MCF 10A (cell line): ENCODE measurements around the gene SLC22A4. TPM values are rescaled to one million over a fixed set of nuclear protein-coding genes. Genes with fewer than 3 reads are reported as not detected.

Experiments
- BruUV-seq: library from RNA; stranded (reverse); fragments of 400-500 nt; replicated peaks from 2 replicates; lab custom pipeline; 2021; lab: Mats Ljungman, UMichigan
- CTCF ChIA-PET: fragments of 300-600 bp; sonication (Branson Sonifier 250); formaldehyde crosslinking; extraction: SDS; loops from one replicate; lab custom pipeline; 2021; ENCODE audit warnings: antibody characterized with exemption, inconsistent platforms; lab: Yijun Ruan, JAX
- POLR2A ChIA-PET: fragments of 300-600, 350-650 bp; sonication (Branson Sonifier 250); formaldehyde crosslinking; extraction: SDS; loops from one replicate; lab custom pipeline; 2020; ENCODE audit warnings: antibody characterized with exemption, inconsistent platforms; lab: Yijun Ruan, JAX
- DNase-seq: peaks from one replicate; pipeline ENCODE4 v3.0.0-alpha.2; 2018; ENCODE audit not compliant: unreplicated experiment
- H3K27ac Mint-ChIP-seq: one replicate; pipeline ENCODE4 v1.8.0; 2022; ENCODE audit warnings: mild to moderate bottlenecking, low read depth, mixed read lengths; ENCODE audit not compliant: unreplicated experiment
- H3K27me3 Mint-ChIP-seq: one replicate; pipeline ENCODE4 v1.8.0; 2022; ENCODE audit warnings: mixed read lengths; ENCODE audit not compliant: insufficient read depth, unreplicated experiment
- H3K36me3 Mint-ChIP-seq: one replicate; pipeline ENCODE4 v1.8.0; 2022; ENCODE audit warnings: mild to moderate bottlenecking, moderate library complexity, mixed read lengths; ENCODE audit not compliant: insufficient read depth, unreplicated experiment
- H3K4me1 Mint-ChIP-seq: one replicate; pipeline ENCODE4 v1.8.0; 2022; ENCODE audit warnings: mixed read lengths; ENCODE audit not compliant: insufficient read depth, unreplicated experiment
- H3K4me3 Mint-ChIP-seq: one replicate; pipeline ENCODE4 v1.8.0; 2022; ENCODE audit warnings: mild to moderate bottlenecking, moderate library complexity, mixed read lengths; ENCODE audit not compliant: unreplicated experiment
- H3K9me3 Mint-ChIP-seq: one replicate; pipeline ENCODE4 v1.8.0; 2022; ENCODE audit warnings: mixed read lengths; ENCODE audit not compliant: unreplicated experiment
- intact Hi-C: fragments of 100-400 bp; cut with micrococcal nuclease; formaldehyde crosslinking; loops from 2 replicates; pipeline ENCODE4 v1.14.1; 2022
- total RNA-seq: library from RNA; stranded (reverse); gene quantifications from 2 replicates; pipeline ENCODE4 v1.2.3, GENCODE V29; 2022
- TF ChIP-seq, protein P1 (sequence below): fragments of 200-600 bp; IDR thresholded peaks from one replicate; pipeline ENCODE4 v1.8.0; 2022; ENCODE audit warnings: antibody characterized with exemption, mild to moderate bottlenecking; ENCODE audit not compliant: unreplicated experiment

Gene SLC22A4
- total RNA-seq, 1 experiment from 2014 or later = 17.5 TPM

DNA sequence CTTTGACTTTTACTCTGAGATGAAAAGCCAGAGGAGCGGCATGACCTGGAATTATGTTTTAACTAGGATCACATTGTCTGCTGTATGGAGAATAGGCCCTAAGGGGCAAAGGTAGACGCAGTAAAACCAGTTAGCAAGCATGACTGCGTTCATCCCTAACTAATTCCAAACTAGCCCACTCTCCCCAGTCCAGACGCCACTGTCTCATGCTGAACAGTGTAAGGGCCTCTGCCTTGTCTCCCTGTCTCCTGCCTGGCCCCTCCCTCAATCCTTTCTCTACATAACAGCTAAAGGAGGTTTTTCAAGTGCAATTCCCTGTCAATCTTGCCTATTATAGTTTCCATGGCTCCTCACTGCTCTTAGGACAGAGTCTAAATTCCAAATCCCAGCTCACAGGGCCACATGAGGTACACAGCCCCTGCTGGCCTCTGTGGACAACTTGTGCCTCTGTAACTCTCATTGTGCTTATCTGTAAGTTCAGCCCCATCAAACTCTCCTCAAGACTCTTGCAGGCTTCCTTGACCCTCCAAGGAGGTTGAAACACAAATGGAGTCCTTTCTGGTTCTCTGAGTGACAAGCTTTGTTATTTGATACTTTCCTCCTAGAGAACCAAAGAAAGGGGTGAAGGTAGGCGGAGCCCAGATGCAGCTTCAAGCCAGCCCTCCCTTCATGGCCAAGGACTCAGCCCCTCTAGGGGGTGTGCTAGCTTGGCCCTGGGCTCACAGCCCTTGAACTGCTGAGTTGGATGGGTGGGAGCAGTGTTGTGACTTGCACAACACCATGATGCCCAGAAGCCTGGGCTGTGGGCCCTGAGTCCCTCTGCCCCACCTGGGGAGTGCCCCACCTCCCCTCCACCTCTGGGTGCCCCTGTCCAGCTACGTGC, 16.0 kb upstream of the SLC22A4 start:
- no peak overlapping the region for H3K27ac Mint-ChIP-seq
- POLR2A ChIA-PET = interaction anchor here (0.6 to 2.2 kb wide), 4 partner anchors 8 to 40 kb away, joined by 3 to 10 read pairs (median 6); partner anchors contain the start of gene SLC22A4
- intact Hi-C loops = no loop called here
- H3K4me3 Mint-ChIP-seq = no peak overlapping the region
- H3K36me3 Mint-ChIP-seq = peaks cover 19% of the 10 kb centered on the region
- no peaks in the 10 kb centered on the region for H3K9me3 Mint-ChIP-seq
- peaks cover 10% of the 10 kb centered on the region for H3K27me3 Mint-ChIP-seq
- BruUV-seq = no TSS peak
- no peak for DNase-seq
- TF ChIP-seq, protein P1, sequence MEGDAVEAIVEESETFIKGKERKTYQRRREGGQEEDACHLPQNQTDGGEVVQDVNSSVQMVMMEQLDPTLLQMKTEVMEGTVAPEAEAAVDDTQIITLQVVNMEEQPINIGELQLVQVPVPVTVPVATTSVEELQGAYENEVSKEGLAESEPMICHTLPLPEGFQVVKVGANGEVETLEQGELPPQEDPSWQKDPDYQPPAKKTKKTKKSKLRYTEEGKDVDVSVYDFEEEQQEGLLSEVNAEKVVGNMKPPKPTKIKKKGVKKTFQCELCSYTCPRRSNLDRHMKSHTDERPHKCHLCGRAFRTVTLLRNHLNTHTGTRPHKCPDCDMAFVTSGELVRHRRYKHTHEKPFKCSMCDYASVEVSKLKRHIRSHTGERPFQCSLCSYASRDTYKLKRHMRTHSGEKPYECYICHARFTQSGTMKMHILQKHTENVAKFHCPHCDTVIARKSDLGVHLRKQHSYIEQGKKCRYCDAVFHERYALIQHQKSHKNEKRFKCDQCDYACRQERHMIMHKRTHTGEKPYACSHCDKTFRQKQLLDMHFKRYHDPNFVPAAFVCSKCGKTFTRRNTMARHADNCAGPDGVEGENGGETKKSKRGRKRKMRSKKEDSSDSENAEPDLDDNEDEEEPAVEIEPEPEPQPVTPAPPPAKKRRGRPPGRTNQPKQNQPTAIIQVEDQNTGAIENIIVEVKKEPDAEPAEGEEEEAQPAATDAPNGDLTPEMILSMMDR = no peak
- CTCF ChIA-PET = interaction anchor here (0.7 to 2.2 kb wide), 8 partner anchors 15 to 106 kb away, joined by 3 to 8 read pairs (median 4); partner anchors contain the start of gene SLC22A4
- H3K4me1 Mint-ChIP-seq = no peaks in the 10 kb centered on the region

DNA sequence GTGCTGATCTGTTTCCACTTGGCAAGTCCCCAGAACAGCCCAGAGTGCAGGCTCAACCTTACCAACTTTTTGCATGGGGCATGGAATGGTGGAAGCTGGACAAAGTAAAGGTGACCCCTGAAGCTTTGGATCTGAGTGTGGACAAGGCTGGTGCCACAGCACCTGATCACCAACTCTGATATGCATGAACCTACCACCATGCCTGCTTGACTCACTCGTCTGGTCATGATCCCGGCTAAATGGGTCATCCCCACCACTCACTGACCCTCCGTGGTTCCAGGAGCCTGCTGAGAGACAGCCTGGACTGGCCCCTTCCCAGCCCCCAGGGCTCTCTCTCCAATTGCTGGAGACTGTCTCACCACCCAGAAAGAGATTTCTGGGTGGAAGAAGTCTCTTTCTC, 14.4 kb upstream of the SLC22A4 start:
- CTCF ChIA-PET = interaction anchor here (0.6 to 4.7 kb wide), 7 partner anchors 14 to 968 kb away, joined by 3 to 32 read pairs (median 4); partner anchors contain the start of gene SLC22A4
- peaks cover 8% of the 10 kb centered on the region for H3K36me3 Mint-ChIP-seq
- TF ChIP-seq, protein P1 = no peak
- intact Hi-C loops = no loop called here
- H3K27me3 Mint-ChIP-seq = peaks cover 10% of the 10 kb centered on the region
- POLR2A ChIA-PET = interaction anchor here (0.6 to 3.1 kb wide), 6 partner anchors 14 to 540 kb away, joined by 3 to 17 read pairs (median 4); partner anchors contain the start of gene SLC22A4
- H3K4me1 Mint-ChIP-seq = no peaks in the 10 kb centered on the region
- no peak for DNase-seq
- no TSS peak for BruUV-seq
- no peak overlapping the region for H3K27ac Mint-ChIP-seq
- no peaks in the 10 kb centered on the region for H3K9me3 Mint-ChIP-seq
- H3K4me3 Mint-ChIP-seq = no peak overlapping the region

DNA sequence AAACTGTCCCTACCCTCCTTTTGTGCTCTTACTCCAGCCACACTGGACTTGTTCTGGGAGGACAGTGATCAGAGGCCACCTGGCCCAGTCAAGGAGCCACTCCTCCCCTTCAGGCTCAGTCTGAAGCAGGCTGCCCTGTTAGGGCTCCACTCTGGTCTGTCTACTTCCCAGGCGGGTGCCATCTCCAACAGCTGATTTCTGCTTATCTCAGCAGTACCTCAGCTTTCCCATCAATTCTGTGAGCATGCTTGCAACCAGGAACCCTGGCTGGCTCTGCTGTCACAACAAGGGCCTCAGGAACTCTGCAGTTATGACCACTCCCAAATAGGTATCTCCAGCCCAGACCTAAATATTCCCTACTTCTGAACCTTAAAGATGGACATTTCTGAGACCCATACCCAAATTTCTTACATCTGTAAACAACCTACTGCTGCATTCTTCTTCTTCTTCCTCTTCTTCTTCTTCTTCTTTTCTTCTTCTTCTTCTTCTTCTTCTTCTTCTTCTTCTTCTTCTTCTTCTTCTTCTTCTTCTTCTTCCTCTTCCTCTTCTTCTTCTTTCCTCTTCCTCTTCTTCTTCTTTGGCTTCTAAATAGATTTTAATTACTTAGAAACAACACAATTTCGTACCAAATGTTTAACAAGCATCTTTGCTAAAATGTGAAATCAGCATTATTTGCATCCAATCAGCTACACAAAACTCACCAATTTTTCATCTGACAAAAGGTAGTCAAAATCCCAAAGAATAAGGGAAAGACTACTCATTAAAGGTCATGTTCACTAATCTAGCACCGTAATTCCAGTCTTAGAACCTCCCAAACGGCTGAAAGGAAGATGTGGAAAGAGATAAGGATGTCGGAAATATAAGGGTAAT, 13.6 kb upstream of the SLC22A4 start:
- H3K27me3 Mint-ChIP-seq = peaks cover 10% of the 10 kb centered on the region

More for the DNA sequence above, 13.6 kb upstream of the SLC22A4 start:
- no peak overlapping the region for H3K4me3 Mint-ChIP-seq
- intact Hi-C loops = no loop called here
- no peak overlapping the region for H3K27ac Mint-ChIP-seq
- no peaks in the 10 kb centered on the region for H3K4me1 Mint-ChIP-seq
- H3K36me3 Mint-ChIP-seq = no peaks in the 10 kb centered on the region
- POLR2A ChIA-PET = interaction anchor here (0.6 to 3.1 kb wide), 4 partner anchors 10 to 540 kb away, joined by 3 to 17 read pairs (median 5); partner anchors contain the start of gene SLC22A4
- no peak for DNase-seq
- BruUV-seq = no TSS peak
- no peaks in the 10 kb centered on the region for H3K9me3 Mint-ChIP-seq
- CTCF ChIA-PET = interaction anchor here (0.6 to 4.7 kb wide), 16 partner anchors 8 to 1943 kb away, joined by 3 to 32 read pairs (median 3); partner anchors contain the start of gene SLC22A4
- TF ChIP-seq, protein P1 = no peak
